ENCODE measurements around the gene STEAP4. TPM values are rescaled to one million over a fixed set of nuclear protein-coding genes. Genes with fewer than 3 reads are reported as not detected.

Gene STEAP4
- total RNA-seq, 2 experiments from 2014 or later = not detected

GRCh38 chr7:88309819-88310218 is 3.1 kb upstream of the STEAP4 start:
- DNase-seq = no peak
- Mint-ChIP-seq H3K4me1 (ENCODE audit: low read depth) (peaks cover 6% of the 10 kb centered on the region), H3K4me3 (no peak overlapping the region), H3K36me3 (no peaks in the 10 kb centered on the region), H3K27me3 (peaks cover 15% of the 10 kb centered on the region), H3K27ac (no peak overlapping the region), H3K9me3 (no peaks in the 10 kb centered on the region)
- intact Hi-C loops (cut with micrococcal nuclease) = no loop called here
- ChIA-PET CTCF (interaction anchor here (0.8 kb wide), 1 partner anchor 42 kb away, joined by 3 read pairs; no protein-coding TSS in a partner anchor), POLR2A (no interaction called here)

GRCh38 chr7:88307823-88308222 is 1.1 kb upstream of the STEAP4 start:
- Mint-ChIP-seq H3K27me3 (peaks cover 17% of the 10 kb centered on the region), H3K36me3 (no peaks in the 10 kb centered on the region), H3K27ac (no peak overlapping the region), H3K9me3 (no peaks in the 10 kb centered on the region), H3K4me1 (ENCODE audit: low read depth) (peaks cover 6% of the 10 kb centered on the region), H3K4me3 (no peak overlapping the region)
- CTCF ChIA-PET = no interaction called here
- POLR2A ChIA-PET = no interaction called here
- DNase-seq = no peak
- intact Hi-C loops (cut with micrococcal nuclease) = no loop called here

- Mint-ChIP-seq H3K27ac (no peak overlapping the region), H3K4me3 (no peak overlapping the region), H3K27me3 (peaks cover 17% of the 10 kb centered on the region), H3K36me3 (no peaks in the 10 kb centered on the region), H3K9me3 (no peaks in the 10 kb centered on the region), H3K4me1 (ENCODE audit: low read depth) (peaks cover 6% of the 10 kb centered on the region)
- POLR2A ChIA-PET = no interaction called here
- CTCF ChIA-PET = no interaction called here
- no peak for DNase-seq
- intact Hi-C loops (cut with micrococcal nuclease) = no loop called here
Observed at GRCh38 chr7:88307412-88307811, 718 bp upstream of the STEAP4 start.

- H3K4me1 Mint-ChIP-seq (ENCODE audit: low read depth) = peaks cover 6% of the 10 kb centered on the region
- H3K36me3 Mint-ChIP-seq = no peaks in the 10 kb centered on the region
- POLR2A ChIA-PET = no interaction called here
- no peak overlapping the region for H3K27ac Mint-ChIP-seq
- DNase-seq = no peak
- no peaks in the 10 kb centered on the region for H3K9me3 Mint-ChIP-seq
- no peak overlapping the region for H3K4me3 Mint-ChIP-seq
- peaks cover 21% of the 10 kb centered on the region for H3K27me3 Mint-ChIP-seq
- CTCF ChIA-PET = no interaction called here
- intact Hi-C loops (cut with micrococcal nuclease) = no loop called here
Observed at GRCh38 chr7:88305044-88305443, 1.6 kb downstream of the STEAP4 start.

- CTCF ChIA-PET = no interaction called here
- POLR2A ChIA-PET = no interaction called here
Observed at GRCh38 chr7:88302486-88302885, 4.2 kb downstream of the STEAP4 start.

GRCh38 chr7:88301924-88302323 is 4.8 kb downstream of the STEAP4 start:
- ChIA-PET CTCF (no interaction called here), POLR2A (no interaction called here)
- Mint-ChIP-seq H3K4me3 (no peak overlapping the region), H3K27ac (no peak overlapping the region), H3K27me3 (peaks cover 17% of the 10 kb centered on the region), H3K4me1 (ENCODE audit: low read depth) (peaks cover 6% of the 10 kb centered on the region), H3K9me3 (no peaks in the 10 kb centered on the region), H3K36me3 (no peaks in the 10 kb centered on the region)
- intact Hi-C loops (cut with micrococcal nuclease) = no loop called here
- DNase-seq = no peak

More at GRCh38 chr7:88302486-88302885, 4.2 kb downstream of the STEAP4 start:
- no peak for DNase-seq
- Mint-ChIP-seq H3K9me3 (no peaks in the 10 kb centered on the region), H3K27me3 (peaks cover 19% of the 10 kb centered on the region), H3K4me3 (no peak overlapping the region), H3K27ac (no peak overlapping the region), H3K4me1 (ENCODE audit: low read depth) (peaks cover 6% of the 10 kb centered on the region), H3K36me3 (no peaks in the 10 kb centered on the region)
- intact Hi-C loops (cut with micrococcal nuclease) = no loop called here

- H3K9me3 Mint-ChIP-seq = no peaks in the 10 kb centered on the region
- intact Hi-C loops (cut with micrococcal nuclease) = no loop called here
- H3K4me3 Mint-ChIP-seq = no peak overlapping the region
- peaks cover 6% of the 10 kb centered on the region for H3K27me3 Mint-ChIP-seq
- DNase-seq = no peak
- ChIA-PET POLR2A (no interaction called here), CTCF (no interaction called here)
- no peaks in the 10 kb centered on the region for H3K36me3 Mint-ChIP-seq
- H3K4me1 Mint-ChIP-seq (ENCODE audit: low read depth) = no peaks in the 10 kb centered on the region
- no peak overlapping the region for H3K27ac Mint-ChIP-seq
Observed at GRCh38 chr7:88300401-88300945, 6.2 kb downstream of the STEAP4 start.

GRCh38 chr7:88299126-88299525 is 7.6 kb downstream of the STEAP4 start:
- POLR2A ChIA-PET = no interaction called here
- DNase-seq = no peak
- intact Hi-C loops (cut with micrococcal nuclease) = no loop called here
- H3K4me1 Mint-ChIP-seq (ENCODE audit: low read depth) = no peaks in the 10 kb centered on the region
- no peaks in the 10 kb centered on the region for H3K9me3 Mint-ChIP-seq
- CTCF ChIA-PET = no interaction called here
- H3K4me3 Mint-ChIP-seq = no peak overlapping the region
- H3K27ac Mint-ChIP-seq = no peak overlapping the region
- H3K36me3 Mint-ChIP-seq = no peaks in the 10 kb centered on the region
- peaks cover 6% of the 10 kb centered on the region for H3K27me3 Mint-ChIP-seq

GRCh38 chr7:88293866-88294265 is 12.8 kb downstream of the STEAP4 start:
- Mint-ChIP-seq H3K9me3 (no peaks in the 10 kb centered on the region), H3K36me3 (no peaks in the 10 kb centered on the region), H3K4me1 (ENCODE audit: low read depth) (no peaks in the 10 kb centered on the region), H3K4me3 (no peak overlapping the region), H3K27ac (no peak overlapping the region), H3K27me3 (no peaks in the 10 kb centered on the region)
- ChIA-PET CTCF (no interaction called here), POLR2A (no interaction called here)
- intact Hi-C loops (cut with micrococcal nuclease) = no loop called here
- no peak for DNase-seq

- Mint-ChIP-seq H3K9me3 (no peaks in the 10 kb centered on the region), H3K27me3 (peaks cover 3% of the 10 kb centered on the region), H3K4me3 (no peak overlapping the region), H3K4me1 (ENCODE audit: low read depth) (no peaks in the 10 kb centered on the region), H3K36me3 (no peaks in the 10 kb centered on the region), H3K27ac (no peak overlapping the region)
- DNase-seq = no peak
- CTCF ChIA-PET = no interaction called here
- intact Hi-C loops (cut with micrococcal nuclease) = no loop called here
- POLR2A ChIA-PET = no interaction called here
Observed at GRCh38 chr7:88291398-88292173, 15.1 kb downstream of the STEAP4 start.

GRCh38 chr7:88290491-88290890 is 16.2 kb downstream of the STEAP4 start:
- CTCF ChIA-PET = no interaction called here

GRCh38 chr7:88289564-88290025 is 17.1 kb downstream of the STEAP4 start:
- no peaks in the 10 kb centered on the region for H3K9me3 Mint-ChIP-seq
- H3K27me3 Mint-ChIP-seq = peaks cover 5% of the 10 kb centered on the region
- no peak overlapping the region for H3K4me3 Mint-ChIP-seq
- no peaks in the 10 kb centered on the region for H3K36me3 Mint-ChIP-seq
- ChIA-PET CTCF (no interaction called here), POLR2A (no interaction called here)
- no peak overlapping the region for H3K27ac Mint-ChIP-seq
- H3K4me1 Mint-ChIP-seq (ENCODE audit: low read depth) = no peaks in the 10 kb centered on the region
- intact Hi-C loops (cut with micrococcal nuclease) = no loop called here
- DNase-seq = no peak

More at GRCh38 chr7:88290491-88290890, 16.2 kb downstream of the STEAP4 start:
- no peaks in the 10 kb centered on the region for H3K4me1 Mint-ChIP-seq (ENCODE audit: low read depth)
- no peaks in the 10 kb centered on the region for H3K9me3 Mint-ChIP-seq
- POLR2A ChIA-PET = no interaction called here
- peaks cover 3% of the 10 kb centered on the region for H3K27me3 Mint-ChIP-seq
- no peak for DNase-seq
- intact Hi-C loops (cut with micrococcal nuclease) = no loop called here
- no peaks in the 10 kb centered on the region for H3K36me3 Mint-ChIP-seq
- H3K27ac Mint-ChIP-seq = no peak overlapping the region
- no peak overlapping the region for H3K4me3 Mint-ChIP-seq

- Mint-ChIP-seq H3K36me3 (no peaks in the 10 kb centered on the region), H3K9me3 (no peaks in the 10 kb centered on the region), H3K4me1 (ENCODE audit: low read depth) (no peaks in the 10 kb centered on the region), H3K4me3 (no peak overlapping the region), H3K27me3 (peaks cover 8% of the 10 kb centered on the region), H3K27ac (no peak overlapping the region)
- no peak for DNase-seq
- CTCF ChIA-PET = no interaction called here
- intact Hi-C loops (cut with micrococcal nuclease) = no loop called here
- POLR2A ChIA-PET = no interaction called here
Observed at GRCh38 chr7:88281749-88282148, 24.9 kb downstream of the STEAP4 start.

Data from activated CD4-positive, alpha-beta memory T cell treated with anti-CD3 and anti-CD28 coated beads for 36 hours (primary cell).